HG03066 (cell line): ENCODE data around the gene TSSK1B.
"Not testable (repeated sequence)": the region's sequence is repeated elsewhere in the genome, so short reads cannot be mapped to it uniquely, and the experiment has no call there.

Experiments
- ATAC-seq: cut with Tn5 transposase; IDR thresholded peaks from one replicate; pipeline ENCODE4 v1.9.1; 2021; ENCODE audit warnings: low read depth; ENCODE audit not compliant: unreplicated experiment

Gene TSSK1B

DNA sequence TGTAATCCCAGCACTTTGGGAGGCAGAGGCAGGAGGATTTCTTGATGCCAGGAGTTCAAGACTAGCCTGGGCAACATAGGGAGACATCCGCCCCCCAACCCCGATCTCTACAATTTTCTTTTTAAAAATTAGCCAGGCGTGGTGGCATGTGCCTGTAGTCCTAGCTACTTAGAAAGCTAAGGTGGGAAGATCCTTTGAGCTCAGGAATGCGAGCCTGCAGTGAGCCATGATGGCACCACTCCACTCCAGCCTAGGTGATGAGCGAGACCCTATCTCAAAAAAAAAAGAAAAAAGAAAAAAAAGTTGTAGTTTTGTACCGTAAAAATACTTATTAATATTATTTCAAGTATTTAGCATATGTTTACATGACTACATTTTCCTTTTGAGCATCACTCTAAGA is 29.3 kb downstream of the TSSK1B start:
- ATAC-seq = no peak

DNA sequence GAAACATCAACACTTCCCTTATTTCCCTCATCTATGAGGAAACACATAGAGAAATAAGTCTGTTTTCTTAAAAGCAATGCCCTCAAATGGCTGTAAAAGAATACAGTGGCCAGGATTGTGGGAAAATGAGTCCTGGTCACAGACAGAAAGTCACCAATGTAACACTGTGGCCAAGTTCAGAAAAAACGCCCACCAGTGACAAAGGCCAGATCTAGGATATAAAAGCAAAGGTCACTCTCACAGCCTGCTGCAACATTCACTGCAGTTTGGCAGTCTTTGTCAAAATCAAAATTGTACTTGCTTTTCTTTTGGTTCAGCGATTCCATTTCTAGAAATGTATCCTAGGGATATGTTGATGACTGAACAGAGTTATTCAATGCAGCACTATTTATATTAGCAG is 30.5 kb downstream of the TSSK1B start:
- ATAC-seq = no peak

DNA sequence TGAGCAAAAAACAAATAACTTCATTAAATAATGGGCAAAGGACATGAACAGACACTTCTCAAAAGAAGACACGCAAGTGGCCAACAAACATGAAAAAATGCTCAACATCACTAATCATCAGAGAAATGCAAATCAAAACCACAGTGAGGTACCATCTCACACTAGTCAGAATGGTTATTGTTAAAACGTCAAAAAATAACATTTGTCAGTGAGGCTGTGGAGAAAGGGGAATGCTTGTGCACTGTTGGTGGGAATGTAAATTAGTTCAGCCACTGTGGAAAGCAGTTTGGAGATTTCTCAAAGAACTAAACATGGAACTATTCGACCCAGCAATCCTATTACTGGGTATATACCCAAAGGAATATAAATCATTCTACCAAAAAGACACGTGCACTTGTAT is 36.8 kb downstream of the TSSK1B start:
- ATAC-seq = not testable (repeated sequence)

DNA sequence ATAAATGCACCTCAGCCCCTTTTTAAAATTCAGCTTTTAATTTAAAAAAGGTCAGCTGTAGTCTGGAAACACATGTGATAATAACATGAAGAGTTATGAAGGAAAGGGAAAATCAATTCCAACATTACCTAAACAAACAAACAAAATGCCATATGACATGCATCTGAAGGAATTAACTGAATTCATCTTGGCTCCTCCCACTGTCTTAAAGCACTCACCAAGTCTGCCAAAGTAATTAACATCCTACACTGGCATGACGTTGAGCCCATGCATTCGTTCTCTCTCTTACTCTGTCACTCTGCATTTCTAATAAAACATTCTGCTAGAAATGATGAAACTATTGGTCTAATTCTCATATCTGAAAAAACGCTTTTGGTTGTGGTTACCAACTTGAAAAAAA is 37.7 kb downstream of the TSSK1B start:
- ATAC-seq = no peak

DNA sequence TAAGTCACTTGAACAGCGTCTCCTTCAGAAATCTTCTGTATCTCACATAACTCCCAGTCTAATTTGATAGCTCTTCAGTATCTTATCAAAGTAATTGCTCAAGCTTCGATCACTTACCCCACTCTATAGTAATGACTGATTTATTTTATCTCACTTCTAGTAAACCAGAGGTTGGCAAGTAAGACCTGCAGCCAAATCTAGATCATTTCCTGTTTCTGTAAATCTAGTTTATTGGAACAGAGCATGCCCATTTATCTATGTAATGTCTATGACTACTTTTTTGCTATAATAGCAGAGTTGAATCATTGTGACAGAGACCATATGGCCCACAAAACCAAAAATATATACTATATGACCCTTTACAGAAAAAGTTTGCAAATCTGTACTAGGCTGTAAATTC is 40.1 kb downstream of the TSSK1B start:
- no peak for ATAC-seq

DNA sequence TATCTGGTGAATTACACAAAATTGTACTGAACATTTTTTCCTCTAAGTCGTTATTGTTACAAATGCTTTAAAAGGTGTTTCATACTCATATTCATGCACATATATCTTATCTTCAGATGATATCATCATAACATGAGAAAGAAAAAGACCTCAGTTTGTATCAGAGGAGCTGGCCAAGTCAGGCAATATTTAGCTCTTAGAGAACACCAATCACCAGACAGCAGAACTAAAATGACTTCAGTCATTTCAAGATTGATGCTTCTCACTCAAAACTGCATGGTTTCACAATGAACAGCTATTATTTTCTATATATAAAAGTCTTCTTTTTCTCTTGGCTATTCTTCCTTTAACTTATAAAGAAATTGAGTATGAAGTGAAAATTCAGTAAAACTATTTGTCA is 44.6 kb downstream of the TSSK1B start:
- no peak for ATAC-seq

DNA sequence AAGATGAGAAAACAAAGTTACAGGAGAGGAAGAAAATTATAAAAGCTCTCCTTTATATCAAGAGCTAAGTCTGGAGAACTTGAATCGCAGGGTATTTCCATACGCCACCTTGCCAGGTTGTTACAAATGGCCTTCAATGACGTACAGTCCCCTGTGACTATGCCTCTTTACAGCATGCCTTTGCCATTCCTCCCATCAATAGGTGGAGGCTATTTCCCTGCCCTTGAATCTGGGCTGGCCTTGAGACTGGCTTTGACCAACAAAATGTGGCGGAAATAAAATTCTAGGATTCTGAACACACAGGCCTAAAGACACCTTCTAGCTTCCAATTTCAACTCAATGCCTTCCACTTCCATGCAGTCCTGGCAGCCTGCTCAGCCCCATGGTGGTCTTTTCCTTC is 45.7 kb downstream of the TSSK1B start:
- no peak for ATAC-seq

DNA sequence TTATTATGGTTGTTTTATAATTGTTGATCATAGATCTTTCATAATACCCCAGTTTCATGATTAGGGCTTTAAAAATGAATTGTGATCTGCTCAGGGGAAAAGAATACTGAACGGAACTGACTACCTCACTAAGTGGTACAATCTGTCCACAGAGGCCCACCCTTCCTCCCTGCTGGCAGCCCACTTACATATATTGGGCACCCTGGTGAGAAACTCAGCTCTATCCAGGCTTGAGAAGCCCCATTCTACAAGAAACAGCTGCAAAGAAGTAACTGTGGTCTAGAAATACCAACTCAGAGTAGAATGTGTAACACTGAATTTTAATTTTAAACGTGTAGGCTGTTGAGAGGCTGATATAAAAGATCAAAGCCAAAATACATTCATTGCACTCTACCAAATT is 46.9 kb downstream of the TSSK1B start:
- no peak for ATAC-seq

DNA sequence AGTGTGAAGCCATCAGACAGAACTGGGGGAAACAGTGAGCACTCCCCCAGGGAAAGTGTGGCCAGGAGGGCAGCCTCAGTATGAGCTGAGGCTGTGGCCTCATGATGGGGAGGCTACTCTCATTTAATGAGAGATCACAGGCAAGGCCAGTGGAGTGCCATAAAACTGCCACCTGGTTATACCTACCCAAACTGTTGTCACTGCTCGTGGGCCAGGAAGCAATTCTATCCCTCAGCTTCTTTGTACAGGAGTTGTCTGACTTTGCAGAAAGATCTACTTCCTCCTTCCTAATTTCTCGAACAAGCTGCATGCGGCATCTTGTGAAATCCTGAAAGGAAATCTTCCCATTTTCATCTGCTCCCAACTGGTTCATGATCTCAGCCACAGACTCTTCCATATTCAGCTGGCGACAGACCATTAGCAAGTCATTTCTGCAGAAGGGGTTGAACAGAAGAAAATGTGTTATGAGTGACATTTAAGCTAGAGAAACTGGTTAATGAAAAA is 50.0 kb downstream of the TSSK1B start:
- no peak for ATAC-seq

DNA sequence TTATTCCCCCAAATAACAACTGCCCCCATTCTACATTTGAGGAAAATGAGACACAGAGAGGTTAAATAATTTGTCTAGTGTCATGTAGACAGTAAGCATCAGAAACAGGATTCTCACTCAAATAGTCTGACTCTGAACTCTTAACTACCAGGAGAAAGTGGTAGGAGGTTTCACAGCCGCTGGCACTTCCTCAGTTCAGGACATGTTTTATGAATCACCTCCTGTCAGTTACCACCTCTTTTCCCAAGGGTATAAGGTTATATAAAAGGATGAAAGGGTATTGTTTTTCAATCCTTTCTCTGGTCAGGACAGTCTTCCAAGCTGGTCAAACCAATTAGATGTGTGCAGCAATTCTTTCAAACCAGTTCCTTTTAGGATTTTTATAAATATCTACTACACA is 52.1 kb downstream of the TSSK1B start:
- no peak for ATAC-seq
